Progenitor cell of endocrine pancreas (in vitro differentiated cells): Measurements from ENCODE around the gene PCK1. TPM values are rescaled to one million over a fixed set of nuclear protein-coding genes. Genes with fewer than 3 reads are reported as not detected.

Experiments used
- DNase-seq: peaks from one replicate; pipeline ENCODE4 v3.0.0; 2021; ENCODE audit warnings: low spot score; ENCODE audit not compliant: unreplicated experiment
- H3K27ac Mint-ChIP-seq: 2 replicates; pipeline ENCODE4 v1.8.0; 2021; ENCODE audit warnings: mild to moderate bottlenecking, moderate library complexity, mixed read lengths
- H3K27me3 Mint-ChIP-seq: 2 replicates; pipeline ENCODE4 v1.8.0; 2021; ENCODE audit warnings: mixed read lengths
- H3K36me3 Mint-ChIP-seq: 2 replicates; pipeline ENCODE4 v1.8.0; 2022; ENCODE audit warnings: mixed read lengths; ENCODE audit not compliant: insufficient read depth
- H3K4me1 Mint-ChIP-seq: 2 replicates; pipeline ENCODE4 v1.8.0; 2021; ENCODE audit warnings: low read depth, mixed read lengths
- H3K4me3 Mint-ChIP-seq: 2 replicates; pipeline ENCODE4 v1.8.0; 2021; ENCODE audit warnings: low read depth, mild to moderate bottlenecking, moderate library complexity, mixed read lengths
- H3K9me3 Mint-ChIP-seq: 2 replicates; pipeline ENCODE4 v1.8.0; 2021; ENCODE audit warnings: low read depth, mixed read lengths
- CTCF ChIP-seq: fragments of 200-600 bp; sonication (generic); IDR thresholded peaks from one replicate; pipeline ENCODE4 v1.5.0; 2021; ENCODE audit warnings: antibody characterized with exemption, mild to moderate bottlenecking; ENCODE audit not compliant: unreplicated experiment
- total RNA-seq: library from RNA; stranded (reverse); gene quantifications from 2 replicates; pipeline ENCODE4 v1.2.1, GENCODE V29; 2021

PCK1 gene
- total RNA-seq, 1 donor from 2014 or later, result not detected

- Mint-ChIP-seq H3K4me3 (no peak overlapping the region), H3K27ac (no peak overlapping the region), H3K9me3 (no peaks in the 10 kb centered on the region), H3K4me1 (no peaks in the 10 kb centered on the region), H3K36me3 (no peaks in the 10 kb centered on the region), H3K27me3 (peaks cover 19% of the 10 kb centered on the region)
- DNase-seq, result no peak
- no peak for TF ChIP-seq CTCF
These were observed 51.5 kb downstream of the PCK1 start for GRCh38 chr20:57612436-57612835.

- Mint-ChIP-seq H3K4me3 (no peak overlapping the region), H3K27me3 (peaks cover 15% of the 10 kb centered on the region), H3K27ac (no peak overlapping the region), H3K4me1 (no peaks in the 10 kb centered on the region), H3K36me3 (no peaks in the 10 kb centered on the region), H3K9me3 (no peaks in the 10 kb centered on the region)
- DNase-seq, result no peak
- no peak for TF ChIP-seq CTCF
These were observed 52.0 kb downstream of the PCK1 start for GRCh38 chr20:57612916-57613315.

- Mint-ChIP-seq H3K36me3 (no peaks in the 10 kb centered on the region), H3K4me1 (no peaks in the 10 kb centered on the region), H3K4me3 (no peak overlapping the region), H3K9me3 (no peaks in the 10 kb centered on the region), H3K27me3 (peaks cover 18% of the 10 kb centered on the region), H3K27ac (no peak overlapping the region)
- TF ChIP-seq CTCF, result no peak
- DNase-seq, result no peak
These were observed 52.6 kb downstream of the PCK1 start for GRCh38 chr20:57613481-57613921.

GRCh38 chr20:57614490-57615444 is 53.9 kb downstream of the PCK1 start:
- Mint-ChIP-seq H3K4me3 (no peak overlapping the region), H3K4me1 (no peaks in the 10 kb centered on the region), H3K9me3 (no peaks in the 10 kb centered on the region), H3K36me3 (no peaks in the 10 kb centered on the region), H3K27me3 (peaks cover 19% of the 10 kb centered on the region), H3K27ac (no peak overlapping the region)
- TF ChIP-seq CTCF, result no peak
- no peak for DNase-seq

- no peak for DNase-seq
- no peak for TF ChIP-seq CTCF
- Mint-ChIP-seq H3K9me3 (no peaks in the 10 kb centered on the region), H3K4me3 (no peak overlapping the region), H3K4me1 (no peaks in the 10 kb centered on the region), H3K27me3 (peaks cover 20% of the 10 kb centered on the region), H3K36me3 (no peaks in the 10 kb centered on the region), H3K27ac (no peak overlapping the region)
These were observed 54.5 kb downstream of the PCK1 start for GRCh38 chr20:57615445-57615811.
